Keratinocyte (primary cell): ENCODE data around the gene CCDC85C. TPM values are rescaled to one million over a fixed set of nuclear protein-coding genes. Genes with fewer than 3 reads are reported as not detected.

Experiments
- DNase-seq: peaks from one replicate; pipeline ENCODE4 v3.0.0-alpha.2; 2011; ENCODE audit warnings: low read depth, missing footprints, low spot score
- FAIRE-seq: peaks from 2 replicates; lab custom pipeline; 2011; peaks lifted over from hg19 to GRCh38; lab: Jason Lieb, UNC
- H2AFZ ChIP-seq: 2 replicates; pipeline ENCODE4 v1.6.0; 2012; ENCODE audit warnings: low read length, control low read depth, inconsistent platforms; ENCODE audit not compliant: control insufficient read depth
- H3K27ac ChIP-seq: 2 replicates; pipeline ENCODE4 v1.5.1; 2011; ENCODE audit warnings: low read length; ENCODE audit not compliant: control insufficient read depth, insufficient read depth
- H3K27me3 ChIP-seq: 3 replicates; pipeline ENCODE4 v1.6.0; 2011; ENCODE audit warnings: low read length; ENCODE audit not compliant: control insufficient read depth, insufficient read depth; ENCODE audit errors: extremely low read depth
- H3K36me3 ChIP-seq, 2 experiments: 2 replicates in 1 of 2; 3 replicates in 1 of 2; pipeline ENCODE4 v1.5.1; 2011; ENCODE audit warnings: low read length in 2 of 2, mild to moderate bottlenecking in 1 of 2; ENCODE audit not compliant: control insufficient read depth in 2 of 2, insufficient read depth in 2 of 2; ENCODE audit errors: extremely low read depth in 1 of 2
- H3K4me1 ChIP-seq: 3 replicates; pipeline ENCODE4 v1.5.1; 2011; ENCODE audit warnings: low read length; ENCODE audit not compliant: control insufficient read depth, insufficient read depth; ENCODE audit errors: extremely low read depth
- H3K4me2 ChIP-seq: 3 replicates; pipeline ENCODE4 v1.6.0; 2011; ENCODE audit warnings: low read depth, low read length; ENCODE audit not compliant: control insufficient read depth, insufficient read depth; ENCODE audit errors: extremely low read depth
- H3K4me3 ChIP-seq, 3 experiments: fragments of 200-600 bp in 1 of 3; sonication (generic) in 1 of 3; 2 replicates in 2 of 3; 3 replicates in 1 of 3; pipeline ENCODE4 v1.5.1; 2011 to 2016; ENCODE audit warnings: low read length in 3 of 3, mild to moderate bottlenecking in 3 of 3, control low read depth in 2 of 3, inconsistent platforms in 1 of 3, low read depth in 1 of 3, mixed read lengths in 1 of 3, mixed run types in 1 of 3, moderate library complexity in 1 of 3; ENCODE audit not compliant: control insufficient read depth in 2 of 3, insufficient read depth in 2 of 3; ENCODE audit errors: extremely low read depth in 1 of 3
- H3K79me2 ChIP-seq: 2 replicates; pipeline ENCODE4 v1.6.0; 2012; ENCODE audit warnings: low read length; ENCODE audit not compliant: control insufficient read depth, insufficient read depth
- H3K9ac ChIP-seq: 3 replicates; pipeline ENCODE4 v1.6.0; 2011; ENCODE audit warnings: low read length; ENCODE audit not compliant: control insufficient read depth, insufficient read depth; ENCODE audit errors: extremely low read depth
- H3K9me1 ChIP-seq: 3 replicates; pipeline ENCODE4 v1.6.0; 2011; ENCODE audit warnings: low read length; ENCODE audit not compliant: control insufficient read depth, insufficient read depth; ENCODE audit errors: extremely low read depth
- H3K9me3 ChIP-seq: 2 replicates; pipeline ENCODE4 v1.5.1; 2012; ENCODE audit warnings: low read depth, low read length; ENCODE audit not compliant: control insufficient read depth
- H4K20me1 ChIP-seq: 3 replicates; pipeline ENCODE4 v1.6.0; 2011; ENCODE audit warnings: low read length; ENCODE audit not compliant: control insufficient read depth, insufficient read depth; ENCODE audit errors: extremely low read depth
- EZH2 ChIP-seq: IDR thresholded peaks from one replicate; pipeline ENCODE4 v1.6.1; 2012; ENCODE audit warnings: inconsistent platforms, mild to moderate bottlenecking, low read length, moderate library complexity
- dilution Hi-C: fragments of 300-500 bp; cut with MboI; formaldehyde crosslinking; loops from one replicate; pipeline ENCODE4 v1.7.0; 2020; ENCODE audit warnings: low sequenced_read_pairs; ENCODE audit not compliant: extremely low pct_ligation_motif_present
- polyA plus RNA-seq, 5 experiments: library from polyadenylated mRNA; depleted of rRNA in 3 of 5; stranded (reverse) in 3 of 5; stranded (forward) in 1 of 5; unstranded in 1 of 5; fragments of >200 nt; gene quantifications; 1 replicate in 1 of 5; 2 replicates in 3 of 5; 3 replicates in 1 of 5; pipeline versions ENCODE4 v1.2.1 to v1.2.3, GENCODE V29; 2011 to 2012; ENCODE audit warnings: missing spikeins in 2 of 5, low read depth in 1 of 5, low replicate concordance in 1 of 5
- TF ChIP-seq, protein P1 (sequence below), 3 experiments: IDR thresholded peaks in 1 of 3; conservative IDR thresholded peaks in 1 of 3; optimal IDR thresholded peaks in 1 of 3; 2 replicates in 2 of 3; 3 replicates in 1 of 3; pipeline versions ENCODE3 to v1.5.1; 2011; ENCODE audit warnings: low read length in 3 of 3, mild to moderate bottlenecking in 3 of 3, moderate library complexity in 2 of 3, control low read depth in 1 of 3, inconsistent platforms in 1 of 3; ENCODE audit not compliant: insufficient read depth in 2 of 3; ENCODE audit errors: extremely low read depth in 1 of 3

The CCDC85C gene
- polyA plus RNA-seq, 1 donor (not counting 4 experiments of a cell fraction or from before 2014, with no cell fraction given), result 13.2 TPM

DNA sequence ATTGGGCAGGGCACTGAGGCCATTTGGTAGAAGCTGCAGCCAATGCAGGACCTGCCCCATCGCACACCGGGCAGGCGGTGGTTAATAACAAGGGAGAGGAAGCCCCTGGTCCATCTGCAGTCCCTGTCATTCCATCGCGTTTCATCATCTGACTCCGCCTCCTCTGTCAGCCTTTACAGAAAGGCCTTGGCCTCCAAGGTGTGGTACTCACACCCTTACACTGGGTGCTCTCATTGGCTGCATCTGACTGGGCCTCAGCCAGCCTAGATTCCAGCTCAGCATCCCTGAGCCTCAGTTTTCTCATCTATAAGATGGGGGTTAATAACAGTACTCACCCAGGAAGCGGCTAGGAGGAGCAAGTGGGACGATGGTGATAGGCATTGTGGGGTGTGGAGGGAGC lies 26.2 kb upstream of the CCDC85C start:
- Histone ChIP-seq H3K36me3 (no peaks in the 10 kb centered on the region), H3K4me2 (no peak overlapping the region), H2AFZ (no peak overlapping the region), H3K4me1 (peaks cover 6% of the 10 kb centered on the region), H3K27me3 (peaks cover 6% of the 10 kb centered on the region), H3K4me3 (no peak overlapping the region), H3K9ac (no peak overlapping the region), H3K9me1 (no peaks in the 10 kb centered on the region), H3K9me3 (no peaks in the 10 kb centered on the region), H3K79me2 (no peaks in the 10 kb centered on the region), H4K20me1 (no peaks in the 10 kb centered on the region), H3K27ac (no peak overlapping the region)
- dilution Hi-C loops, result no loop called here
- FAIRE-seq, result no peak
- TF ChIP-seq, protein P1, sequence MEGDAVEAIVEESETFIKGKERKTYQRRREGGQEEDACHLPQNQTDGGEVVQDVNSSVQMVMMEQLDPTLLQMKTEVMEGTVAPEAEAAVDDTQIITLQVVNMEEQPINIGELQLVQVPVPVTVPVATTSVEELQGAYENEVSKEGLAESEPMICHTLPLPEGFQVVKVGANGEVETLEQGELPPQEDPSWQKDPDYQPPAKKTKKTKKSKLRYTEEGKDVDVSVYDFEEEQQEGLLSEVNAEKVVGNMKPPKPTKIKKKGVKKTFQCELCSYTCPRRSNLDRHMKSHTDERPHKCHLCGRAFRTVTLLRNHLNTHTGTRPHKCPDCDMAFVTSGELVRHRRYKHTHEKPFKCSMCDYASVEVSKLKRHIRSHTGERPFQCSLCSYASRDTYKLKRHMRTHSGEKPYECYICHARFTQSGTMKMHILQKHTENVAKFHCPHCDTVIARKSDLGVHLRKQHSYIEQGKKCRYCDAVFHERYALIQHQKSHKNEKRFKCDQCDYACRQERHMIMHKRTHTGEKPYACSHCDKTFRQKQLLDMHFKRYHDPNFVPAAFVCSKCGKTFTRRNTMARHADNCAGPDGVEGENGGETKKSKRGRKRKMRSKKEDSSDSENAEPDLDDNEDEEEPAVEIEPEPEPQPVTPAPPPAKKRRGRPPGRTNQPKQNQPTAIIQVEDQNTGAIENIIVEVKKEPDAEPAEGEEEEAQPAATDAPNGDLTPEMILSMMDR (optimal IDR thresholded peaks at IDR 0.05 in 1 of 3, IDR thresholded peaks at IDR 0.05 in 1 of 3, conservative IDR thresholded peaks at IDR 0.05 in 1 of 3; ENCODE audit: extremely low read depth in 1 of 3, insufficient read depth in 2 of 3, low read length in 3 of 3), result no peak
- no peak for TF ChIP-seq EZH2
- no peak for DNase-seq

DNA sequence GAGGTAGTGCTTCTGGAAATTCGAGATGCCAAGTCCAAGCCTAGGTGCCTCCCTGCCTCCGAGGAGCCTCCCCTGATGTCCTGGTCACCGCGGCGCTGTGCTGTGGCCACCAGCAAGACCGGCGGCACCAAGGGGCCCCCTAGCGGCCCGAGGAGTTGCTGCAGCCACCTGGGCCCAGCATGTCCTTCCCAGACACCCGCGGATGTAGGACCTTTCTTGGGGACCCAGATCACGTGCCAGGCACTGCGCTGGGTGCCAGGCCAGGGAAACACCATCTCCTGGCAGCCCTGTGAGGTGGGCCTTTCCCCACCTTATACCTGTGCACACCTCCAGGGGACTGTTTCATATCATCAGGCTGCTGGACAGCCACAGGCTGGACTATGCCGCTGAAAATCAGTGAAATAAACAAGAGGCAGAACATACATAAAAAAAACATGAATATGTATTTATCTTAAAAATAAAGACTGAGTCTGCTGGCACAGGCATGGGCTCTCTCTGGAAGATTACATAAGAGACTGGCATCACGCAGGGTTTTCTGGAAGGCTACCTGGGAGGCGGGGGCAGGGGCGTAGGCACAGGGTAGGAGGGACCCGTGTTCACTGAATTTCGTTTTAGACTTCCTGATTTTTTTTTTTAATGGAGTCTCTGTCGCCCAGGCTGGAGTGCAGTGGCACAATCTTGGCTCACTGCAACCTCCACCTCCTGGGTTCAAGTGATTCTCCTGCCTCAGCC lies 25.0 kb upstream of the CCDC85C start:
- H3K36me3 ChIP-seq, result no peaks in the 10 kb centered on the region
- no peak overlapping the region for H3K27ac ChIP-seq
- TF ChIP-seq EZH2, result no peak
- TF ChIP-seq, protein P1 (optimal IDR thresholded peaks at IDR 0.05 in 1 of 3, IDR thresholded peaks at IDR 0.05 in 1 of 3, conservative IDR thresholded peaks at IDR 0.05 in 1 of 3; ENCODE audit: extremely low read depth in 1 of 3, insufficient read depth in 2 of 3, low read length in 3 of 3), result peak in 2 of 3 experiments; percentile 87 to 99
- peaks cover 6% of the 10 kb centered on the region for H3K27me3 ChIP-seq
- H3K79me2 ChIP-seq, result no peaks in the 10 kb centered on the region
- peak overlapping the region; percentile 29 for H3K4me2 ChIP-seq
- H3K4me3 ChIP-seq, result no peak overlapping the region
- peaks cover 17% of the 10 kb centered on the region for H3K4me1 ChIP-seq
- dilution Hi-C loops, result no loop called here
- no peak for DNase-seq
- no peaks in the 10 kb centered on the region for H4K20me1 ChIP-seq
- H3K9me1 ChIP-seq, result no peaks in the 10 kb centered on the region
- peak overlapping the region; percentile 2 for H2AFZ ChIP-seq
- H3K9me3 ChIP-seq, result no peaks in the 10 kb centered on the region
- no peak overlapping the region for H3K9ac ChIP-seq
- FAIRE-seq, result no peak
